IMR-90 (cell line): ENCODE results near the gene EFCC1. TPM values are rescaled to one million over a fixed set of nuclear protein-coding genes. Genes with fewer than 3 reads are reported as not detected.

ENCODE experiments used
- ATAC-seq: fragments of 200-7000 bp; cut with Tn5 transposase; 2 replicates; pipeline ENCODE4 v1.9.1; 2020; ENCODE audit warnings: low read depth, mild to moderate bottlenecking, moderate library complexity
- BruUV-seq: library from RNA; stranded (reverse); fragments of 400-500 nt; replicated peaks from 2 replicates; lab custom pipeline; 2021; lab: Mats Ljungman, UMichigan
- CTCF ChIA-PET: fragments of 300-600 bp; formaldehyde crosslinking; extraction: SDS; loops from one replicate; lab custom pipeline; 2021; ENCODE audit warnings: antibody characterized with exemption; lab: Yijun Ruan, JAX
- POLR2A ChIA-PET: fragments of 300-600 bp; sonication (Branson Sonifier 250); formaldehyde crosslinking; loops from one replicate; lab custom pipeline; 2022; ENCODE audit warnings: antibody characterized with exemption; ENCODE audit not compliant: unreplicated experiment; lab: Charles Lee
- DNase-seq: peaks from one replicate; pipeline ENCODE4 v3.0.0; 2013
- H2AFZ ChIP-seq: replicated peaks from 2 replicates; pipeline ENCODE3; 2013; ENCODE audit warnings: low read length, mild to moderate bottlenecking; ENCODE audit not compliant: poor library complexity
- H2AK5ac ChIP-seq: 2 replicates; pipeline ENCODE4 v1.6.1; 2013; ENCODE audit warnings: low read depth, low read length, inconsistent platforms
- H2AK9ac ChIP-seq: replicated peaks from 2 replicates; pipeline ENCODE3; 2013; ENCODE audit warnings: mild to moderate bottlenecking, low read depth, low read length, moderate library complexity; ENCODE audit not compliant: poor library complexity
- H2BK120ac ChIP-seq: 2 replicates; pipeline ENCODE4 v1.6.1; 2013; ENCODE audit warnings: low read depth, low read length, inconsistent platforms
- H2BK15ac ChIP-seq: 3 replicates; pipeline ENCODE4 v1.6.1; 2013; ENCODE audit warnings: low read depth, low read length, inconsistent platforms
- H2BK20ac ChIP-seq: 2 replicates; pipeline ENCODE4 v1.6.1; 2013; ENCODE audit warnings: low read depth, mild to moderate bottlenecking, inconsistent platforms, low read length, moderate library complexity
- H2BK5ac ChIP-seq: 2 replicates; pipeline ENCODE4 v1.6.1; 2013; ENCODE audit warnings: mild to moderate bottlenecking, low read depth, low read length, inconsistent platforms; ENCODE audit not compliant: poor library complexity, severe bottlenecking
- H3K14ac ChIP-seq: replicated peaks from 2 replicates; pipeline ENCODE4 v1.6.1; 2013; ENCODE audit warnings: low read depth, low read length, inconsistent platforms
- H3K18ac ChIP-seq: 2 replicates; pipeline ENCODE4 v1.6.1; 2013; ENCODE audit warnings: low read depth, low read length, control low read depth
- H3K23ac ChIP-seq: 2 replicates; pipeline ENCODE4 v1.6.1; 2013; ENCODE audit warnings: low read depth, low read length, inconsistent platforms
- H3K27ac ChIP-seq: 2 replicates; pipeline ENCODE4 v1.5.1; 2013; ENCODE audit warnings: mild to moderate bottlenecking, control low read depth, low read length; ENCODE audit not compliant: insufficient read depth
- H3K27me3 ChIP-seq: 2 replicates; pipeline ENCODE4 v1.6.1; 2013; ENCODE audit warnings: low read length; ENCODE audit not compliant: control insufficient read depth, insufficient read depth
- H3K36me3 ChIP-seq: 2 replicates; pipeline ENCODE4 v1.6.1; 2013; ENCODE audit warnings: low read length, mixed read lengths; ENCODE audit not compliant: control insufficient read depth, insufficient read depth
- H3K4ac ChIP-seq: 2 replicates; pipeline ENCODE4 v1.6.1; 2013; ENCODE audit warnings: low read depth, low read length, inconsistent platforms
- H3K4me1 ChIP-seq: 2 replicates; pipeline ENCODE4 v1.6.1; 2013; ENCODE audit warnings: low read length, mixed read lengths; ENCODE audit not compliant: control insufficient read depth, insufficient read depth
- H3K4me2 ChIP-seq: 2 replicates; pipeline ENCODE4 v1.6.1; 2013; ENCODE audit warnings: low read depth, mild to moderate bottlenecking, control low read depth, low read length, moderate library complexity
- H3K4me3 ChIP-seq: 2 replicates; pipeline ENCODE4 v1.5.1; 2013; ENCODE audit warnings: low read depth, mild to moderate bottlenecking, control low read depth, low read length, moderate library complexity; ENCODE audit not compliant: insufficient read depth
- H3K56ac ChIP-seq: 2 replicates; pipeline ENCODE4 v1.6.1; 2013; ENCODE audit warnings: low read length, inconsistent platforms; ENCODE audit not compliant: insufficient read depth; ENCODE audit errors: extremely low read depth
- H3K79me1 ChIP-seq, 2 experiments: 2 replicates each; pipeline ENCODE4 v1.6.1; 2013; ENCODE audit warnings: low read length in 2 of 2, inconsistent platforms in 1 of 2, low read depth in 1 of 2
- H3K9ac ChIP-seq: 2 replicates; pipeline ENCODE4 v1.6.1; 2013; ENCODE audit warnings: low read depth, low read length, control low read depth
- H3K9me1 ChIP-seq: 2 replicates; pipeline ENCODE4 v1.6.1; 2013; ENCODE audit warnings: low read length, inconsistent platforms; ENCODE audit not compliant: insufficient read depth
- H3K9me3 ChIP-seq: 2 replicates; pipeline ENCODE4 v1.6.1; 2013; ENCODE audit warnings: low read length; ENCODE audit not compliant: control insufficient read depth, insufficient read depth
- H4K20me1 ChIP-seq: 2 replicates; pipeline ENCODE4 v1.6.1; 2013; ENCODE audit warnings: low read length, inconsistent platforms; ENCODE audit not compliant: insufficient read depth
- H4K5ac ChIP-seq: 2 replicates; pipeline ENCODE4 v1.6.1; 2013; ENCODE audit warnings: mild to moderate bottlenecking, low read depth, low read length, control low read depth
- H4K8ac ChIP-seq, 2 experiments: 2 replicates each; pipeline ENCODE4 v1.6.1; 2013; ENCODE audit warnings: low read depth in 2 of 2, low read length in 2 of 2, control low read depth in 1 of 2, inconsistent platforms in 1 of 2
- H4K91ac ChIP-seq: 2 replicates; pipeline ENCODE4 v1.6.1; 2013; ENCODE audit warnings: low read depth, low read length, inconsistent platforms; ENCODE audit not compliant: insufficient read depth
- BHLHE40 ChIP-seq: fragments of 150-350 bp; IDR thresholded peaks from 2 replicates; pipeline ENCODE4 v1.6.1; 2016; ENCODE audit warnings: mild to moderate bottlenecking, low read depth, low read length
- CEBPB ChIP-seq: IDR thresholded peaks from 2 replicates; pipeline ENCODE4 v1.6.1; 2012; ENCODE audit warnings: low read depth, low read length, improper control_type of control experiment
- CHD1 ChIP-seq: IDR thresholded peaks from 2 replicates; pipeline ENCODE4 v1.6.1; 2012; ENCODE audit warnings: low read depth, low read length, improper control_type of control experiment
- FOS ChIP-seq: fragments of 150-350 bp; IDR thresholded peaks from 2 replicates; pipeline ENCODE4 v1.6.1; 2016; ENCODE audit warnings: low read depth, low read length
- MAZ ChIP-seq: IDR thresholded peaks from 2 replicates; pipeline ENCODE4 v1.6.1; 2012; ENCODE audit warnings: low read depth, mild to moderate bottlenecking, low read length, improper control_type of control experiment, moderate library complexity, borderline replicate concordance
- MXI1 ChIP-seq: IDR thresholded peaks from 2 replicates; pipeline ENCODE4 v1.6.1; 2012; ENCODE audit warnings: low read depth, mild to moderate bottlenecking, low read length, moderate library complexity, borderline replicate concordance
- POLR2A ChIP-seq: IDR thresholded peaks from 2 replicates; pipeline ENCODE4 v1.6.1; 2012; ENCODE audit warnings: mild to moderate bottlenecking, low read depth, low read length
- RAD21 ChIP-seq: IDR thresholded peaks from 2 replicates; pipeline ENCODE4 v1.6.1; 2012; ENCODE audit warnings: low read length, improper control_type of control experiment
- RFX5 ChIP-seq: IDR thresholded peaks from 2 replicates; pipeline ENCODE4 v1.8.0; 2012; ENCODE audit warnings: low read depth, mild to moderate bottlenecking, low read length, moderate library complexity
- SMC3 ChIP-seq: fragments of 150-350 bp; IDR thresholded peaks from 2 replicates; pipeline ENCODE4 v1.6.1; 2016; ENCODE audit warnings: low read depth, mild to moderate bottlenecking, antibody characterized with exemption, low read length, moderate library complexity
- USF2 ChIP-seq: fragments of 150-350 bp; IDR thresholded peaks from 2 replicates; pipeline ENCODE4 v1.6.1; 2017; ENCODE audit warnings: mild to moderate bottlenecking, antibody characterized with exemption, low read length, low read depth
- WGBS, 2 experiments: methylation state at CpG; one replicate each; pipeline versions ENCODE4 v1.1.5 to v1.1.7; 2013; ENCODE audit warnings: missing lambda C conversion rate in 2 of 2; ENCODE audit not compliant: insufficient read length in 1 of 2; ENCODE audit errors: extremely low coverage in 2 of 2; 5-methylcytosine and 5-hydroxymethylcytosine counted together
- dilution Hi-C: fragments of 300-500 bp; cut with HindIII; formaldehyde crosslinking; loops from one replicate; pipeline ENCODE4 v1.14.3; 2018; ENCODE audit warnings: low sequenced_read_pairs; ENCODE audit not compliant: unreplicated experiment
- in situ Hi-C: fragments of 300-500 bp; cut with MboI; formaldehyde crosslinking; loops from 3 replicates; pipeline ENCODE4 v1.14.3; 2019; ENCODE audit warnings: low sequenced_read_pairs, inconsistent platforms, mixed read lengths
- intact Hi-C: fragments of 100-400 bp; cut with micrococcal nuclease; formaldehyde crosslinking; loops from 2 replicates; pipeline ENCODE4 v1.10.0; 2022
- polyA plus RNA-seq, 3 experiments: library from polyadenylated mRNA; depleted of rRNA; stranded (reverse); fragments of >200 nt; gene quantifications; 2 replicates each; pipeline ENCODE4 v1.2.3, GENCODE V29; 2012; ENCODE audit warnings: low replicate concordance in 1 of 3
- total RNA-seq: library from RNA; depleted of rRNA; stranded (reverse); fragments of >200 nt; gene quantifications from 2 replicates; pipeline ENCODE4 v1.2.3, GENCODE V29; 2012
- TF ChIP-seq, protein P1 (sequence below): fragments of 150-350 bp; IDR thresholded peaks from 2 replicates; pipeline ENCODE4 v1.6.1; 2016; ENCODE audit warnings: low read depth, mild to moderate bottlenecking, low read length, moderate library complexity, borderline replicate concordance

EFCC1 gene
- total and polyA plus RNA-seq, 2 of the 4 experiments (the other 2 are of a cell fraction): not detected

DNA sequence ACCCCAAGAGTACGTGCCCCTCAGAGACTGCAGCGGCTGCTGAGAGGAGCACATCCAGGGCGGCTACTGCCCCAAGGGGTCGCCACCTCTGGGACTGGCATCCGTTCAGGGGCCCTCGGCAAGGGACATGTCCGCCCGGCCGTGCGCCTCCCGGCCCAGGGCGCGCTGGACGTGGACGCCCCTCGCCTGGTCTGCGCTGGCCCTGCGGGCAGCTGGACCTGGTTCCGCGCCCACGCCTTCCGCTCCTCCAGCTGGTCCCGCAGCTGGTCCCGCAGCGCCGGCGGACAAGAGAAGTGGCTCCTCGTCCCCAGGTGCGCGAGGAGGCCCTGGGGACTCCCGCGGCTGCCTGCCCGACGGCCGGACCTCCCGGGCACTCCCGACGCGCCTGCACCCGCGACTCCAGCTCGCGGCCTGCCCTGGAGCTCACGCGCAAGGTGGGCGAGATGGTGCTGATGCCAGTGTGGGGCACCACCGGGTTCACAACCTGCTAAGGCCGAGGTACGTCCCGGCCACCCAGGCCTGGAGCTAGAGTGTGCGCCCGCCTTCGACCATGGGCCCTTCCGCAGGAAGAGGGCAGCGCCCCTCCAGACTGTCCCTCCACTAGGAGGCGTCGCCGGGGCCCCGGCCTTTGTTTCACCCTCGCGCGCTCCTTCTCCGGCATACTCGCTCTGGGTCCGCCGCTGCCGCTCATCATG, 45.1 kb downstream of the EFCC1 start:
- ATAC-seq (no peak), DNase-seq (no peak)
- no peak overlapping the region for H2AK9ac ChIP-seq
- H3K27me3 ChIP-seq: peaks cover 36% of the 10 kb centered on the region
- no peak overlapping the region for H4K8ac ChIP-seq
- H3K36me3 ChIP-seq: no peaks in the 10 kb centered on the region
- no peak overlapping the region for H3K9ac ChIP-seq
- dilution Hi-C loops (no loop called here), in situ Hi-C loops (no loop called here), intact Hi-C loops (no loop called here)
- no peak overlapping the region for H3K14ac ChIP-seq
- H3K9me3 ChIP-seq: peaks cover 20% of the 10 kb centered on the region
- peak overlapping the region; percentile 67 for H2AFZ ChIP-seq
- no peak overlapping the region for H2BK5ac ChIP-seq
- BruUV-seq: no TSS peak
- no peak overlapping the region for H3K4ac ChIP-seq
- no peak overlapping the region for H2AK5ac ChIP-seq
- no peak overlapping the region for H3K4me2 ChIP-seq
- no peak overlapping the region for H4K5ac ChIP-seq
- ChIA-PET CTCF (interaction anchor here (0.9 kb wide), 1 partner anchor 19 kb away, joined by 3 read pairs; no protein-coding TSS in a partner anchor), POLR2A (no interaction called here)
- no peak overlapping the region for H4K91ac ChIP-seq
- H3K27ac ChIP-seq: no peak overlapping the region
- 30% methylated on average over 42 of the region's 67 CpGs; no CpG with 5 or more reads in 1 of the 2 experiments for WGBS, 2 experiments
- H3K56ac ChIP-seq: no peak overlapping the region
- TF ChIP-seq SMC3 (no peak), RFX5 (no peak), CHD1 (no peak), FOS (no peak), USF2 (no peak), MXI1 (no peak), MAZ (no peak), CEBPB (no peak), BHLHE40 (no peak), RAD21 (no peak), POLR2A (no peak)
- TF ChIP-seq, protein P1, sequence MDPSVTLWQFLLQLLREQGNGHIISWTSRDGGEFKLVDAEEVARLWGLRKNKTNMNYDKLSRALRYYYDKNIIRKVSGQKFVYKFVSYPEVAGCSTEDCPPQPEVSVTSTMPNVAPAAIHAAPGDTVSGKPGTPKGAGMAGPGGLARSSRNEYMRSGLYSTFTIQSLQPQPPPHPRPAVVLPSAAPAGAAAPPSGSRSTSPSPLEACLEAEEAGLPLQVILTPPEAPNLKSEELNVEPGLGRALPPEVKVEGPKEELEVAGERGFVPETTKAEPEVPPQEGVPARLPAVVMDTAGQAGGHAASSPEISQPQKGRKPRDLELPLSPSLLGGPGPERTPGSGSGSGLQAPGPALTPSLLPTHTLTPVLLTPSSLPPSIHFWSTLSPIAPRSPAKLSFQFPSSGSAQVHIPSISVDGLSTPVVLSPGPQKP: no peak
- H2BK120ac ChIP-seq: no peak overlapping the region
- no peaks in the 10 kb centered on the region for H3K9me1 ChIP-seq
- no peak overlapping the region for H2BK15ac ChIP-seq
- no peaks in the 10 kb centered on the region for H4K20me1 ChIP-seq
- H2BK20ac ChIP-seq: no peak overlapping the region
- H3K23ac ChIP-seq: no peak overlapping the region
- H3K18ac ChIP-seq: no peak overlapping the region
- H3K4me3 ChIP-seq: no peak overlapping the region
- H3K4me1 ChIP-seq: no peaks in the 10 kb centered on the region
- H3K79me1 ChIP-seq: no peaks in the 10 kb centered on the region
